ENCODE results near the gene PIF1.
A peak's percentile ranks its signal among the peaks of the same experiment; 100 is the strongest.
"Not testable (repeated sequence)": the region's sequence is repeated elsewhere in the genome, so short reads cannot be mapped to it uniquely, and the experiment has no call there.

The PIF1 gene

GRCh38 chr15:64808785-64809453, 16.5 kb downstream of the PIF1 start:
- DNase-seq (ENCODE audit: low read depth, low spot score): peak; percentile 93
- Histone ChIP-seq H3K4me1 (ENCODE audit: insufficient read depth, insufficient read length) (peaks cover 35% of the 10 kb centered on the region), H3K9me3 (ENCODE audit: insufficient read depth, low read length) (no peaks in the 10 kb centered on the region), H3K27me3 (ENCODE audit: insufficient read depth, insufficient read length) (no peaks in the 10 kb centered on the region), H3K4me3 (ENCODE audit: insufficient read length, low read depth) (peak overlapping the region; percentile 22), H3K9ac (ENCODE audit: insufficient read length, low read depth) (peak overlapping the region; percentile 42), H3K36me3 (ENCODE audit: insufficient read depth, insufficient read length, low read length) (no peaks in the 10 kb centered on the region)
- TF ChIP-seq SUZ12 (IDR thresholded peaks at IDR 0.05; ENCODE audit: extremely low read depth, insufficient read depth, insufficient read length) (no peak), ZNF274 (IDR thresholded peaks at IDR 0.05; ENCODE audit: low read depth, low read length) (no peak), YY1 (IDR thresholded peaks at IDR 0.05; ENCODE audit: insufficient read depth, insufficient read length) (no peak)

GRCh38 chr15:64807751-64808222, 17.7 kb downstream of the PIF1 start:
- peak; percentile 87 for DNase-seq (ENCODE audit: low read depth, low spot score)
- TF ChIP-seq SUZ12 (IDR thresholded peaks at IDR 0.05; ENCODE audit: extremely low read depth, insufficient read depth, insufficient read length): no peak
- no peak for TF ChIP-seq YY1 (IDR thresholded peaks at IDR 0.05; ENCODE audit: insufficient read depth, insufficient read length)
- no peak for TF ChIP-seq ZNF274 (IDR thresholded peaks at IDR 0.05; ENCODE audit: low read depth, low read length)
- H3K9ac ChIP-seq (ENCODE audit: insufficient read length, low read depth): peak overlapping the region; percentile 71

DNA sequence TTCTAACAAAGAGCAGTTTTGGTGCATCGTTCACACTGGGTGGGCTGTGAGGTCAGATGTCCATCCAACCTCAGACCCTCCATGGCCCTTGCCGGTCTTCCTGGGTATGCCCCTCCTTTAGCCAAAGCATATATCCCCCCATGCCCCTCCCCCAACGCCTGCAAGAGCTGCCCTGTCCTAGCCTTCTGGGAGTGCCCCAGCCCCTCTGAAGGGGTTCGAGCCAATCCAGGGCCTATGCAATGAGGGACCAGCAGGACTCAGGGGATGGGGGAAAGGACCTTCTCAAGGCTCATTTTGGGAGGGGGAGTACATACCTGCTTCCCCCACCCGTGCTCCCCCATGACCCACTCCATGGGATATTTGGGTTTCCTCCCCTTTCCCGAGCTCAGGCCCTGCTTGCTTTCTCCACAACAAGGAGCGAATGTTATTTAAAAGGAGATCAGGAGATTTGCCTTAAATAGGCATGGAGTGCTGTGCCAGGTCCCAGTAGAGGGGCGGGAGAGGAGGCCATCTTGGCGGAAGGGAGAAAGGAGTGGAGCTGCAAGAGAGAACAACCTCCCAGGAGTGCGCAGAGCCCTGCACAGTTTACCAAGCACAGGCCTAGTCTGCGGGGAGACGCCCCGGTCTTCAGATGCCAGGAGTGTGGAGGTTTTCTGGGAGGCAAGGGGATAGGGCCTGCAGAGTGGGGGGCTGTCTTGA, 18.2 kb downstream of the PIF1 start:
- no peaks in the 10 kb centered on the region for H3K36me3 ChIP-seq (ENCODE audit: insufficient read depth, insufficient read length, low read length)
- peak; percentile 58 for DNase-seq (ENCODE audit: low read depth, low spot score)
- peak overlapping the region; percentile 71 for H3K9ac ChIP-seq (ENCODE audit: insufficient read length, low read depth)
- peaks cover 21% of the 10 kb centered on the region for H3K4me1 ChIP-seq (ENCODE audit: insufficient read depth, insufficient read length)
- TF ChIP-seq ZNF274 (IDR thresholded peaks at IDR 0.05; ENCODE audit: low read depth, low read length) (no peak), SUZ12 (IDR thresholded peaks at IDR 0.05; ENCODE audit: extremely low read depth, insufficient read depth, insufficient read length) (no peak), YY1 (IDR thresholded peaks at IDR 0.05; ENCODE audit: insufficient read depth, insufficient read length) (peak; percentile 33)
- H3K27me3 ChIP-seq (ENCODE audit: insufficient read depth, insufficient read length): no peaks in the 10 kb centered on the region
- H3K9me3 ChIP-seq (ENCODE audit: insufficient read depth, low read length): no peaks in the 10 kb centered on the region
- peak overlapping the region; percentile 10 for H3K4me3 ChIP-seq (ENCODE audit: insufficient read length, low read depth)

More at GRCh38 chr15:64807751-64808222, 17.7 kb downstream of the PIF1 start:
- Histone ChIP-seq H3K9me3 (ENCODE audit: insufficient read depth, low read length) (no peaks in the 10 kb centered on the region), H3K36me3 (ENCODE audit: insufficient read depth, insufficient read length, low read length) (no peaks in the 10 kb centered on the region), H3K4me3 (ENCODE audit: insufficient read length, low read depth) (peak overlapping the region; percentile 10), H3K4me1 (ENCODE audit: insufficient read depth, insufficient read length) (peaks cover 27% of the 10 kb centered on the region), H3K27me3 (ENCODE audit: insufficient read depth, insufficient read length) (no peaks in the 10 kb centered on the region)

GRCh38 chr15:64806509-64806908, 18.9 kb downstream of the PIF1 start:
- no peaks in the 10 kb centered on the region for H3K9me3 ChIP-seq (ENCODE audit: insufficient read depth, low read length)
- H3K9ac ChIP-seq (ENCODE audit: insufficient read length, low read depth): peak overlapping the region; percentile 4
- H3K27me3 ChIP-seq (ENCODE audit: insufficient read depth, insufficient read length): no peaks in the 10 kb centered on the region
- no peak for TF ChIP-seq SUZ12 (IDR thresholded peaks at IDR 0.05; ENCODE audit: extremely low read depth, insufficient read depth, insufficient read length)
- no peak for TF ChIP-seq ZNF274 (IDR thresholded peaks at IDR 0.05; ENCODE audit: low read depth, low read length)
- no peak for TF ChIP-seq YY1 (IDR thresholded peaks at IDR 0.05; ENCODE audit: insufficient read depth, insufficient read length)
- no peak overlapping the region for H3K4me3 ChIP-seq (ENCODE audit: insufficient read length, low read depth)
- DNase-seq (ENCODE audit: low read depth, low spot score): no peak
- no peaks in the 10 kb centered on the region for H3K36me3 ChIP-seq (ENCODE audit: insufficient read depth, insufficient read length, low read length)
- H3K4me1 ChIP-seq (ENCODE audit: insufficient read depth, insufficient read length): peaks cover 19% of the 10 kb centered on the region

DNA sequence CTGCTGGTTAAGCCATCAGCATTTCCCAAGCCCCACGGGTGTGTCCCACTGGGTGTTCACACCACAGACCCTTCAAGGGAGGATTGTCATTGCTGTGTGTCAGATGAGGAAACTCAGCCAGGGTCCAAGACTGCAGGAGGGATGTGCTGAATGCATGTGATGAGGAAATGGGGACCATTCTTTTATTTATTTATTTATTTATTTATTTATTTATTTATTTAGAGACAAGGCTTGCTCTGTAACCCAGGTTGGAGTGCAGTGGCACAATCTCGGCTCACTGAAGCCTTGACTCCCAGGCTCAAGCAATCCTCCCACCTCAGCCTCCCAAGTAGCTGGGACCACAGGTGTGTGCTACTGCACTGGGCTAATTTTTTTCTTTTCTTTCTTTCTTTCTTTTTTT, 20.8 kb downstream of the PIF1 start:
- no peak overlapping the region for H3K4me3 ChIP-seq (ENCODE audit: insufficient read length, low read depth)
- TF ChIP-seq YY1 (IDR thresholded peaks at IDR 0.05; ENCODE audit: insufficient read depth, insufficient read length): no peak
- no peak for TF ChIP-seq SUZ12 (IDR thresholded peaks at IDR 0.05; ENCODE audit: extremely low read depth, insufficient read depth, insufficient read length)
- no peak for DNase-seq (ENCODE audit: low read depth, low spot score)
- peaks cover 11% of the 10 kb centered on the region; the same call in 1 of the 2 replicates for H3K9me3 ChIP-seq (ENCODE audit: insufficient read depth, low read length)
- H3K9ac ChIP-seq (ENCODE audit: insufficient read length, low read depth): no peak overlapping the region
- peaks cover 16% of the 10 kb centered on the region for H3K4me1 ChIP-seq (ENCODE audit: insufficient read depth, insufficient read length)
- no peaks in the 10 kb centered on the region for H3K27me3 ChIP-seq (ENCODE audit: insufficient read depth, insufficient read length)
- no peaks in the 10 kb centered on the region for H3K36me3 ChIP-seq (ENCODE audit: insufficient read depth, insufficient read length, low read length)

DNA sequence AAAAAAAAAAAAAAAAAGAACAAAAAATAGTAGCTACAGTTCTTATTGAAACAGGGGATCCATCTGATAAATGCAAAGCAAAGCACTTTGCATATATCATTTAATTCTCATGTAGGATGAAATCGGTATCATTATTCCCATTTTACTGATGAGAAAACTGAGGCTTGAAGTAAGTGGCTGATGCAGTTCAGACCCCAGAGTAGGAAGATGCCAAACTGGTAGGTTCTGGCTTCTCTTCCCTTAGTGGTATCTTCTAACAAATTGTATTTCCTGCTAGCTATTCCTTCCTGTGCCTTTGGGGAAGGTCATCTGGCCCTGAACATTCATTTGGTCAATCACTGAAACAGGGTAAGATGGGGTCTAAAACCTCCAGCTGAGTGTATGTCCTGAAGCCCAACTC, 21.9 kb downstream of the PIF1 start:
- peaks cover 15% of the 10 kb centered on the region for H3K4me1 ChIP-seq (ENCODE audit: insufficient read depth, insufficient read length)
- H3K9me3 ChIP-seq (ENCODE audit: insufficient read depth, low read length): peaks cover 11% of the 10 kb centered on the region; the same call in 1 of the 2 replicates
- H3K36me3 ChIP-seq (ENCODE audit: insufficient read depth, insufficient read length, low read length): no peaks in the 10 kb centered on the region
- H3K27me3 ChIP-seq (ENCODE audit: insufficient read depth, insufficient read length): no peaks in the 10 kb centered on the region
- no peak for DNase-seq (ENCODE audit: low read depth, low spot score)
- TF ChIP-seq ZNF274 (IDR thresholded peaks at IDR 0.05; ENCODE audit: low read depth, low read length) (no peak), SUZ12 (IDR thresholded peaks at IDR 0.05; ENCODE audit: extremely low read depth, insufficient read depth, insufficient read length) (no peak), YY1 (IDR thresholded peaks at IDR 0.05; ENCODE audit: insufficient read depth, insufficient read length) (no peak)
- H3K4me3 ChIP-seq (ENCODE audit: insufficient read length, low read depth): no peak overlapping the region
- no peak overlapping the region for H3K9ac ChIP-seq (ENCODE audit: insufficient read length, low read depth)

DNA sequence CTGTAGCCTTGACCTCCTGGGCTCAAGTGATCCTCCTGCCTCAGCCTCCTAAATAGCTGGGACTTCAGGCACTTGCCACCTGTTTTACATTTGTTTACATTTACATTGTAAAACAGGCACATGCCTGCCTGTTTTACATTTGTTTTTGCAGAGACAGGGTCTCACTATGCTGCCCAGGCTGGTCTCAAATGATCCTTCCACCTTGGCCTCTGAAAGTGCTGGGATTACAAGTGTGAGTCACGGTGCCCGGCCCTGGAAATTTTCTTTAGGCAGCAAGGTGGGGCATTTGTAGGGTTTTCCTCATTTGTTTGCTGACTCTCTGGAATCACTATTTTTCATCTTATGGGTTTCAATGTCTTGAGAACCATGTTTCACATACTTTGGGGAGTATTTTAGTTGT, 25.0 kb downstream of the PIF1 start:
- no peaks in the 10 kb centered on the region for H3K36me3 ChIP-seq (ENCODE audit: insufficient read depth, insufficient read length, low read length)
- H3K9me3 ChIP-seq (ENCODE audit: insufficient read depth, low read length): peaks cover 11% of the 10 kb centered on the region; the same call in 1 of the 2 replicates
- TF ChIP-seq YY1 (IDR thresholded peaks at IDR 0.05; ENCODE audit: insufficient read depth, insufficient read length) (no peak), SUZ12 (IDR thresholded peaks at IDR 0.05; ENCODE audit: extremely low read depth, insufficient read depth, insufficient read length) (no peak), ZNF274 (IDR thresholded peaks at IDR 0.05; ENCODE audit: low read depth, low read length) (no peak)
- H3K9ac ChIP-seq (ENCODE audit: insufficient read length, low read depth): no peak overlapping the region
- H3K27me3 ChIP-seq (ENCODE audit: insufficient read depth, insufficient read length): no peaks in the 10 kb centered on the region
- no peak for DNase-seq (ENCODE audit: low read depth, low spot score)
- peaks cover 2% of the 10 kb centered on the region for H3K4me1 ChIP-seq (ENCODE audit: insufficient read depth, insufficient read length)
- no peak overlapping the region for H3K4me3 ChIP-seq (ENCODE audit: insufficient read length, low read depth)

DNA sequence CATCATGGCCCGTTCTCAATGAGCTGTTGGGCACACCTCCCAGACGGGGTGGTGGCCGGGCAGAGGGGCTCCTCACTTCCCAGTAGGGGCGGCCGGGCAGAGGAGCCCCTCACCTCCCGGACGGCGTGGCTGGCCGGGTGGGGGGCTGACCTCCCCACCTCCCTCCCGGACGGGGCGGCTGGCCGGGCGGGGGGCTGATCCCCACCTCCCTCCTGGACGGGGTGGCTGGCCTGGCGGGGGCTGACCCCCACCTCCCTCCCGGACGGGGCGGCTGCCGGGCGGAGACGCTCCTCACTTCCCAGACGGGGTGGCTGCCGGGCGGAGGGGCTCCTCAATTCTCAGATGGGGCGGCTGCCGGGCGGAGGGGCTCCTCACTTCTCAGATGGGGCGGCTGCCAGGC, 26.5 kb downstream of the PIF1 start:
- H3K27me3 ChIP-seq (ENCODE audit: insufficient read depth, insufficient read length); H3K36me3 ChIP-seq (ENCODE audit: insufficient read depth, insufficient read length, low read length); H3K4me1 ChIP-seq (ENCODE audit: insufficient read depth, insufficient read length); DNase-seq (ENCODE audit: low read depth, low spot score); H3K9ac ChIP-seq (ENCODE audit: insufficient read length, low read depth); H3K4me3 ChIP-seq (ENCODE audit: insufficient read length, low read depth): not testable (repeated sequence)
- H3K9me3 ChIP-seq (ENCODE audit: insufficient read depth, low read length): peaks cover 11% of the 10 kb centered on the region; the same call in 1 of the 2 replicates

DNA sequence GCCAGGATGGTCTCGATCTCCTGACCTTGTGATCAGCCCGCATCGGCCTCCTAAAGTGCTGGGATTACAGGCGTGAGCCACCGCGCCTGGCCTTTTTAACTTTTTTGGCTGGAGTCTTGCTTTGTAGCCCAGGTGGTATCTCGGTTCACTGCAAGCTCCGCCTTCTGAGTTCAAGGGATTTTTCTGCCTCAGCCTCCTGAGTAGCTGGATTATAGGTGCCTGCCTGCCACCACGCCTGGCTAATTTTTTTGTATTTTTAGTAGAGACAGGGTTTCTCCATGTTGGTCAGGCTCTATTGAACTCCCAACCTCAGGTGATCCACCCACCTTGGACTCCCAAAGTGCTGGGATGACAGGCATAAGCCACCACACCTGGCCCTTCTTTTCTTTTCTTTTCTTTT, 29.5 kb downstream of the PIF1 start:
- DNase-seq (ENCODE audit: low read depth, low spot score); H3K4me1 ChIP-seq (ENCODE audit: insufficient read depth, insufficient read length); H3K4me3 ChIP-seq (ENCODE audit: insufficient read length, low read depth); H3K36me3 ChIP-seq (ENCODE audit: insufficient read depth, insufficient read length, low read length); H3K27me3 ChIP-seq (ENCODE audit: insufficient read depth, insufficient read length); H3K9ac ChIP-seq (ENCODE audit: insufficient read length, low read depth): not testable (repeated sequence)
- peaks cover 11% of the 10 kb centered on the region; the same call in 1 of the 2 replicates for H3K9me3 ChIP-seq (ENCODE audit: insufficient read depth, low read length)

DNA sequence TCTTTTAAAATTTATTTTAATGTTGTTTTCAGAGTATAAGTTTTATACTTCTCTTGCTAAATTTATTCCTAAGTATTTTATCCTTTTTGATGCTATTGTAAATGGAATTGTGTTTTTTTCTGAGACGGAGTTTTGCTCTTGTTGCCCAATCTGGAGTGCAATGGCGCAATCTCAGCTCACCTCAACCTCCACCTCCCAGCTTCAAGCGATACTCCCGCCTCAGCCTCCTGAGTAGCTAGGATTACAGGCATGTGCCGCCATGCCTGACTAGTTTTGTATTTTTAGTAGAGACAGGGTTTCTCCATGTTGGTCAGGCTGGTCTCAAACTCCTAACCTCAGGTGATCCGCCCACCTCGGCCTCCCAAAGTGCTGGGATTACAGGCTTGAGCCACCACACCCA, 30.1 kb downstream of the PIF1 start:
- not testable (repeated sequence) for H3K27me3 ChIP-seq (ENCODE audit: insufficient read depth, insufficient read length); H3K36me3 ChIP-seq (ENCODE audit: insufficient read depth, insufficient read length, low read length); H3K9ac ChIP-seq (ENCODE audit: insufficient read length, low read depth); H3K9me3 ChIP-seq (ENCODE audit: insufficient read depth, low read length); H3K4me3 ChIP-seq (ENCODE audit: insufficient read length, low read depth); H3K4me1 ChIP-seq (ENCODE audit: insufficient read depth, insufficient read length); DNase-seq (ENCODE audit: low read depth, low spot score)

Data from NT2/D1 (cell line).